K562 (cell line): ENCODE data around the gene DERL3. TPM values are rescaled to one million over a fixed set of nuclear protein-coding genes. Genes with fewer than 3 reads are reported as not detected.

Source experiments
- ADNP ChIP-seq: fragments of 200-800 bp; sonication (Bioruptor generic); IDR thresholded peaks from 2 replicates; pipeline ENCODE4 v1.6.1; 2016; ENCODE audit warnings: missing genetic modification characterization, missing compliant biosample characterization
- ARID4B ChIP-seq: sonication (generic); formaldehyde crosslinking; IDR thresholded peaks from 2 replicates; pipeline ENCODE4 v1.8.0; 2022; ENCODE audit warnings: mild to moderate bottlenecking, missing genetic modification reagents
- ATF7 ChIP-seq: fragments of 450-650 bp; IDR thresholded peaks from 2 replicates; pipeline ENCODE4 v1.7.1; 2014; ENCODE audit warnings: mild to moderate bottlenecking, moderate library complexity
- ESRRA ChIP-seq: fragments of 450-650 bp; IDR thresholded peaks from 2 replicates; pipeline ENCODE4 v1.6.1; 2014; ENCODE audit warnings: low read depth, mild to moderate bottlenecking, moderate library complexity, borderline replicate concordance
- ETS2 ChIP-seq: IDR thresholded peaks from 2 replicates; pipeline ENCODE4 v1.6.1; 2016; ENCODE audit warnings: borderline replicate concordance, missing genetic modification characterization, mild to moderate bottlenecking, moderate library complexity, missing compliant biosample characterization; ENCODE audit not compliant: poor library complexity, severe bottlenecking
- GABPB1 ChIP-seq: sonication (generic); formaldehyde crosslinking; IDR thresholded peaks from 2 replicates; pipeline ENCODE4 v1.8.0; 2022; ENCODE audit warnings: mild to moderate bottlenecking, missing genetic modification reagents
- HCFC1 ChIP-seq: IDR thresholded peaks from 2 replicates; pipeline ENCODE4 v1.6.1; 2012; ENCODE audit warnings: low read depth, low read length, improper control_type of control experiment
- NCOA2 ChIP-seq, 2 experiments: fragments of 450-650 bp; IDR thresholded peaks; 2 replicates each; pipeline ENCODE4 v1.6.1; 2018; ENCODE audit warnings: mild to moderate bottlenecking in 2 of 2, moderate library complexity in 1 of 2; ENCODE audit not compliant: partially characterized antibody in 2 of 2
- PYGO2 ChIP-seq: fragments of 450-650 bp; IDR thresholded peaks from 2 replicates; pipeline ENCODE4 v1.6.1; 2016; ENCODE audit warnings: mild to moderate bottlenecking, missing genetic modification characterization, moderate library complexity, missing compliant biosample characterization
- RNF219 ChIP-seq: fragments of 250-450 bp; sonication (Bioruptor Pico); IDR thresholded peaks from 2 replicates; pipeline ENCODE4 v1.5.0; 2022; ENCODE audit warnings: mild to moderate bottlenecking
- USF1 ChIP-seq: sonication (generic); formaldehyde crosslinking; IDR thresholded peaks from 2 replicates; pipeline ENCODE4 v1.9.0; 2022; ENCODE audit warnings: mild to moderate bottlenecking, missing genetic modification reagents
- ZBTB43 ChIP-seq: sonication (generic); formaldehyde crosslinking; IDR thresholded peaks from 2 replicates; pipeline ENCODE4 v1.8.0; 2023; ENCODE audit warnings: mild to moderate bottlenecking, missing genetic modification reagents
- ZFX ChIP-seq: sonication (generic); formaldehyde crosslinking; IDR thresholded peaks from 2 replicates; pipeline ENCODE4 v1.8.0; 2022; ENCODE audit warnings: mild to moderate bottlenecking, missing genetic modification reagents, moderate library complexity
- ZNF280B ChIP-seq: fragments of 250-450 bp; sonication (Bioruptor Pico); IDR thresholded peaks from 2 replicates; pipeline ENCODE4 v1.5.1; 2021; ENCODE audit warnings: mild to moderate bottlenecking
- ZNF3 ChIP-seq: fragments of 250-450 bp; sonication (Bioruptor Pico); IDR thresholded peaks from 2 replicates; pipeline ENCODE4 v1.5.0; 2021; ENCODE audit warnings: mild to moderate bottlenecking, moderate library complexity
- ZNF354B ChIP-seq: fragments of 250-450 bp; sonication (Bioruptor Pico); IDR thresholded peaks from 2 replicates; pipeline ENCODE4 v1.4.0; 2020
- ZNF445 ChIP-seq: fragments of 250-450 bp; sonication (Bioruptor Pico); IDR thresholded peaks from 2 replicates; pipeline ENCODE4 v1.4.0; 2020; ENCODE audit warnings: low read depth, mild to moderate bottlenecking, moderate library complexity
- polyA plus RNA-seq, 8 experiments: library from polyadenylated mRNA; depleted of rRNA in 4 of 8; stranded (reverse) in 5 of 8; unstranded in 3 of 8; fragments of >200 nt; fragmentation: Nextera tagmentation in 2 of 8; fragmentation: Illumina TruSeq in 1 of 8; extraction: Ambion mirVana in 2 of 8; extraction: Trizol in 1 of 8; gene quantifications; 2 replicates each; pipeline versions ENCODE4 v1.2.1 to v1.2.3, GENCODE V29; 2011 to 2014; ENCODE audit warnings: inconsistent platforms in 1 of 8, missing spikeins in 1 of 8
- total RNA-seq, 7 experiments: library from RNA; depleted of rRNA in 6 of 7; stranded (reverse); fragments of >200 nt in 6 of 7; fragmentation: Illumina TruSeq in 2 of 7; extraction: Trizol in 2 of 7; gene quantifications; 2 replicates each; pipeline versions ENCODE4 v1.2.1 to v1.2.3, GENCODE V29; 2011 to 2021; ENCODE audit warnings: low replicate concordance in 1 of 7

DERL3 gene
- total and polyA plus RNA-seq, 9 of the 15 experiments (the other 6 are each of a cell fraction or from before 2014, with no cell fraction given) = 1.3 to 12.4 (median 4.8) TPM

- no peak for TF ChIP-seq ZNF280B (CRISPR knock-in tag)
- TF ChIP-seq ARID4B (CRISPR knock-in tag) = 0 out of 2 replicates have a peak, but pooled peaks have one; percentile 50
- TF ChIP-seq HCFC1 = no peak
- TF ChIP-seq USF1 (CRISPR knock-in tag) = no peak
- TF ChIP-seq ESRRA = no peak
- peak; percentile 56; the same call in 1 of the 2 replicates for TF ChIP-seq ATF7
- no peak for TF ChIP-seq PYGO2 (tag)
- TF ChIP-seq NCOA2 (IDR thresholded peaks at IDR 0.05; ENCODE audit: partially characterized antibody in 2 of 2) = no peak
- peak; percentile 63 for TF ChIP-seq ZFX
- TF ChIP-seq ZNF3 (CRISPR knock-in tag) = no peak
- peak; percentile 40; the same call in 1 of the 2 replicates for TF ChIP-seq GABPB1 (CRISPR knock-in tag)
- TF ChIP-seq ETS2 (tag) = no peak
- no peak for TF ChIP-seq ZNF445
- no peak for TF ChIP-seq ADNP
- no peak for TF ChIP-seq ZNF354B (CRISPR knock-in tag)
- no peak for TF ChIP-seq ZBTB43 (CRISPR knock-in tag)
- TF ChIP-seq RNF219 (CRISPR knock-in tag) = no peak
These were observed 19.0 kb upstream of the DERL3 start, which contains the start of gene SLC2A11 (continued) for GRCh38 chr22:23857606-23858483.
